HEK293 (cell line): Measurements from ENCODE around the gene MYL9.

ENCODE experiments used
- CTCF ChIP-seq: fragments of 450-650 bp; formaldehyde crosslinking; IDR thresholded peaks from 2 replicates; pipeline ENCODE4 v1.5.1; 2016; ENCODE audit warnings: missing biosample characterization, missing genetic modification characterization
- ZNF350 ChIP-seq: fragments of 450-650 bp; formaldehyde crosslinking; IDR thresholded peaks from 2 replicates; pipeline ENCODE4 v1.5.0; 2017; ENCODE audit warnings: missing biosample characterization, mild to moderate bottlenecking, missing genetic modification characterization
- ZNF76 ChIP-seq: fragments of 450-650 bp; formaldehyde crosslinking; IDR thresholded peaks from 2 replicates; pipeline ENCODE4; 2016; ENCODE audit warnings: low read depth, missing biosample characterization, missing genetic modification characterization, borderline replicate concordance
- ZSCAN18 ChIP-seq: fragments of 450-650 bp; formaldehyde crosslinking; IDR thresholded peaks from 2 replicates; pipeline ENCODE4 v1.5.1; 2016; ENCODE audit warnings: missing biosample characterization, missing genetic modification characterization
- ZSCAN5A ChIP-seq: fragments of 450-650 bp; formaldehyde crosslinking; IDR thresholded peaks from 2 replicates; pipeline ENCODE4 v1.5.1; 2016; ENCODE audit warnings: missing biosample characterization, missing genetic modification characterization

- TF ChIP-seq ZNF76 (tag by site-specific recombination) = no peak
- TF ChIP-seq CTCF = no peak
- TF ChIP-seq ZSCAN5A = no peak
- no peak for TF ChIP-seq ZSCAN18 (tag by site-specific recombination)
- TF ChIP-seq ZNF350 (tag by site-specific recombination) = no peak
Measured at GRCh38 chr20:36525620-36526365, 15.5 kb upstream of the MYL9 start.
